GM19351 (cell line): ENCODE measurements around the gene IL1RAP.
"Not testable (repeated sequence)": the region's sequence is repeated elsewhere in the genome, so short reads cannot be mapped to it uniquely, and the experiment has no call there.

Experiments used
- ATAC-seq: cut with Tn5 transposase; IDR thresholded peaks from one replicate; pipeline ENCODE4 v1.9.1; 2021; ENCODE audit warnings: mild to moderate bottlenecking, moderate library complexity; ENCODE audit not compliant: unreplicated experiment

IL1RAP gene

GRCh38 chr3:190642016-190642415 lies 128.1 kb downstream of the IL1RAP start:
- no peak for ATAC-seq

- ATAC-seq: no peak
These were observed 130.2 kb downstream of the IL1RAP start for GRCh38 chr3:190644035-190644434.

GRCh38 chr3:190644766-190645165 lies 130.9 kb downstream of the IL1RAP start:
- ATAC-seq: no peak

- no peak for ATAC-seq
These were observed 132.1 kb downstream of the IL1RAP start for GRCh38 chr3:190645932-190646460.

GRCh38 chr3:190646996-190647395 lies 133.1 kb downstream of the IL1RAP start:
- no peak for ATAC-seq

GRCh38 chr3:190655933-190656332 lies 142.0 kb downstream of the IL1RAP start:
- no peak for ATAC-seq

- no peak for ATAC-seq
These were observed 144.2 kb downstream of the IL1RAP start for GRCh38 chr3:190658106-190658505.

- no peak for ATAC-seq
These were observed 152.9 kb downstream of the IL1RAP start for GRCh38 chr3:190666821-190667220.

- no peak for ATAC-seq
These were observed 157.8 kb downstream of the IL1RAP start for GRCh38 chr3:190671658-190672057.

GRCh38 chr3:190673148-190673547 lies 159.3 kb downstream of the IL1RAP start:
- no peak for ATAC-seq

GRCh38 chr3:190676481-190676880 lies 162.6 kb downstream of the IL1RAP start:
- no peak for ATAC-seq

GRCh38 chr3:190677001-190677400 lies 163.1 kb downstream of the IL1RAP start:
- ATAC-seq: no peak

GRCh38 chr3:190677868-190678267 lies 164.0 kb downstream of the IL1RAP start:
- ATAC-seq: not testable (repeated sequence)

GRCh38 chr3:190680691-190681090 lies 166.8 kb downstream of the IL1RAP start:
- ATAC-seq: no peak

- no peak for ATAC-seq
These were observed 170.9 kb downstream of the IL1RAP start for GRCh38 chr3:190684776-190685175.

GRCh38 chr3:190686011-190686410 lies 172.1 kb downstream of the IL1RAP start:
- no peak for ATAC-seq

GRCh38 chr3:190690246-190690645 lies 176.4 kb downstream of the IL1RAP start:
- ATAC-seq: no peak

- ATAC-seq: no peak
These were observed 178.4 kb downstream of the IL1RAP start for GRCh38 chr3:190692256-190692655.

GRCh38 chr3:190694335-190695001 lies 180.6 kb downstream of the IL1RAP start:
- ATAC-seq: no peak

GRCh38 chr3:190695225-190695624 lies 181.3 kb downstream of the IL1RAP start:
- ATAC-seq: no peak

GRCh38 chr3:190695994-190696393 lies 182.1 kb downstream of the IL1RAP start:
- ATAC-seq: no peak

GRCh38 chr3:190696777-190697501 lies 183.1 kb downstream of the IL1RAP start:
- no peak for ATAC-seq
